DND-41 (cell line): Measurements from ENCODE around the gene HCN1.

ENCODE experiments used
- CTCF ChIP-seq: IDR thresholded peaks from 2 replicates; pipeline ENCODE4 v1.5.1; 2012; ENCODE audit warnings: borderline replicate concordance, low read length, moderate library complexity, mild to moderate bottlenecking; ENCODE audit not compliant: poor library complexity, severe bottlenecking; ENCODE audit errors: extremely low read depth
- EZH2 ChIP-seq: IDR thresholded peaks from 3 replicates; pipeline ENCODE4 v1.6.1; 2012; ENCODE audit warnings: borderline replicate concordance, low read depth, mild to moderate bottlenecking, moderate library complexity, low read length, inconsistent platforms; ENCODE audit not compliant: severe bottlenecking

- no peak for TF ChIP-seq CTCF
- no peak for TF ChIP-seq EZH2
These were observed 415.1 kb downstream of the HCN1 start for GRCh38 chr5:45281081-45281480.
